H1 (cell line): Measurements from ENCODE around the gene IRF3. TPM values are rescaled to one million over a fixed set of nuclear protein-coding genes. Genes with fewer than 3 reads are reported as not detected.

Source experiments
- CTCF ChIA-PET: fragments of 300-600 bp; sonication (Branson Sonifier 250); formaldehyde crosslinking; loops from one replicate; lab custom pipeline; 2021; ENCODE audit not compliant: partially characterized antibody; lab: Charles Lee
- POLR2A ChIA-PET: fragments of 300-600 bp; sonication (Branson Sonifier 250); formaldehyde crosslinking; loops from one replicate; lab custom pipeline; 2021; ENCODE audit warnings: inconsistent platforms; ENCODE audit not compliant: partially characterized antibody; lab: Charles Lee
- DNase-seq, 2 experiments: peaks; one replicate each; pipeline versions ENCODE4 v3.0.0 to v3.0.0-alpha.2; 2010 to 2022; ENCODE audit warnings: low spot score in 2 of 2, low read depth in 1 of 2, mixed read lengths in 1 of 2
- FAIRE-seq: peaks from 2 replicates; lab custom pipeline; 2011; peaks lifted over from hg19 to GRCh38; lab: Jason Lieb, UNC
- H2AFZ ChIP-seq: 2 replicates; pipeline ENCODE4 v1.8.1; 2012; ENCODE audit warnings: low read length, inconsistent platforms
- H2AK5ac ChIP-seq: 2 replicates; pipeline ENCODE4 v1.6.1; 2013; ENCODE audit warnings: low read depth, low read length
- H2BK120ac ChIP-seq: replicated peaks from 2 replicates; pipeline ENCODE3; 2013; ENCODE audit warnings: low read depth, low read length, inconsistent platforms
- H2BK12ac ChIP-seq: 2 replicates; pipeline ENCODE4 v1.6.1; 2013; ENCODE audit warnings: low read depth, low read length
- H2BK15ac ChIP-seq: 2 replicates; pipeline ENCODE4 v1.6.1; 2013; ENCODE audit warnings: low read length
- H2BK20ac ChIP-seq: 2 replicates; pipeline ENCODE4 v1.6.1; 2013; ENCODE audit warnings: low read length
- H2BK5ac ChIP-seq: 2 replicates; pipeline ENCODE4 v1.6.1; 2013; ENCODE audit warnings: low read depth, low read length
- H3K14ac ChIP-seq: 2 replicates; pipeline ENCODE4 v1.6.1; 2013; ENCODE audit warnings: inconsistent platforms; ENCODE audit not compliant: insufficient read length
- H3K18ac ChIP-seq: 2 replicates; pipeline ENCODE4 v1.6.1; 2013; ENCODE audit warnings: low read length; ENCODE audit errors: extremely low read depth
- H3K23ac ChIP-seq: 2 replicates; pipeline ENCODE4 v1.6.1; 2013; ENCODE audit warnings: inconsistent platforms; ENCODE audit not compliant: insufficient read length
- H3K23me2 ChIP-seq: 2 replicates; pipeline ENCODE4 v1.6.1; 2013; ENCODE audit warnings: low read depth, low read length
- H3K27ac ChIP-seq: 2 replicates; pipeline ENCODE4 v1.6.1; 2011; ENCODE audit warnings: low read depth, low read length, inconsistent platforms
- H3K27me3 ChIP-seq, 4 experiments: replicated peaks in 1 of 4; 1 replicate in 1 of 4; 2 replicates in 3 of 4; pipeline versions ENCODE4 v1.6.1 to v1.8.1; 2011 to 2013; ENCODE audit warnings: low read length in 3 of 4, mild to moderate bottlenecking in 3 of 4, inconsistent platforms in 2 of 4, mixed read lengths in 2 of 4, moderate library complexity in 1 of 4; ENCODE audit not compliant: control insufficient read depth in 3 of 4, insufficient read depth in 3 of 4; ENCODE audit errors: extremely low read depth in 1 of 4
- H3K36me3 ChIP-seq, 4 experiments: 2 replicates each; pipeline versions ENCODE4 v1.6.1 to v1.8.1; 2011 to 2013; ENCODE audit warnings: mild to moderate bottlenecking in 4 of 4, low read length in 3 of 4, moderate library complexity in 2 of 4, control low read depth in 1 of 4, inconsistent platforms in 1 of 4; ENCODE audit not compliant: insufficient read depth in 4 of 4, control insufficient read depth in 2 of 4
- H3K4ac ChIP-seq: replicated peaks from 2 replicates; pipeline ENCODE3; 2013; ENCODE audit warnings: low read length, low read depth, mixed read lengths, inconsistent platforms; ENCODE audit not compliant: insufficient read length
- H3K4me1 ChIP-seq, 4 experiments: replicated peaks in 1 of 4; 1 replicate in 1 of 4; 2 replicates in 3 of 4; pipeline versions ENCODE4 v1.6.1 to v1.8.1; 2011 to 2013; ENCODE audit warnings: low read length in 3 of 4, inconsistent platforms in 2 of 4, mixed read lengths in 1 of 4; ENCODE audit not compliant: insufficient read depth in 4 of 4, control insufficient read depth in 3 of 4
- H3K4me2 ChIP-seq, 2 experiments: 2 replicates each; pipeline versions ENCODE4 v1.6.1 to v1.8.1; 2011 to 2013; ENCODE audit warnings: low read depth in 2 of 2, low read length in 2 of 2, control low read depth in 1 of 2, inconsistent platforms in 1 of 2, mild to moderate bottlenecking in 1 of 2; ENCODE audit not compliant: insufficient read depth in 1 of 2
- H3K4me3 ChIP-seq, 4 experiments: fragments of 200-600, 300-600 bp in 1 of 4; sonication (generic), shearing (Covaris generic), sonication (Bioruptor Twin) in 1 of 4; 2 replicates each; pipeline versions ENCODE4 v1.5.1 to v1.8.1; 2011 to 2016; ENCODE audit warnings: low read length in 4 of 4, low read depth in 3 of 4, control low read depth in 2 of 4, inconsistent platforms in 2 of 4, mild to moderate bottlenecking in 2 of 4, mixed read lengths in 1 of 4, moderate library complexity in 1 of 4; ENCODE audit not compliant: insufficient read depth in 2 of 4; ENCODE audit errors: extremely low read depth in 1 of 4
- H3K56ac ChIP-seq: replicated peaks from 2 replicates; pipeline ENCODE3; 2013; ENCODE audit warnings: low read depth, mild to moderate bottlenecking, mixed read lengths, low read length, inconsistent platforms; ENCODE audit not compliant: insufficient read length
- H3K79me1 ChIP-seq: 2 replicates; pipeline ENCODE4 v1.6.1; 2013; ENCODE audit warnings: low read depth, low read length, control low read depth
- H3K79me2 ChIP-seq, 2 experiments: 2 replicates each; pipeline versions ENCODE4 v1.6.1 to v1.8.1; 2012 to 2013; ENCODE audit warnings: low read length in 2 of 2, mild to moderate bottlenecking in 2 of 2, inconsistent platforms in 1 of 2; ENCODE audit not compliant: insufficient read depth in 2 of 2, control insufficient read depth in 1 of 2
- H3K9ac ChIP-seq, 4 experiments: replicated peaks in 1 of 4; 1 replicate in 1 of 4; 2 replicates in 3 of 4; pipeline versions ENCODE4 v1.6.1 to v1.8.1; 2011 to 2013; ENCODE audit warnings: low read depth in 3 of 4, low read length in 3 of 4, control low read depth in 2 of 4, mild to moderate bottlenecking in 2 of 4, moderate library complexity in 2 of 4, inconsistent platforms in 1 of 4; ENCODE audit errors: extremely low read depth in 1 of 4
- H3K9me3 ChIP-seq, 2 experiments: 2 replicates each; pipeline versions ENCODE4 v1.6.1 to v1.8.1; 2012 to 2013; ENCODE audit warnings: mild to moderate bottlenecking in 2 of 2, moderate library complexity in 2 of 2, control low read depth in 1 of 2, inconsistent platforms in 1 of 2, low read depth in 1 of 2, low read length in 1 of 2, mixed read lengths in 1 of 2; ENCODE audit not compliant: insufficient read depth in 2 of 2
- H4K20me1 ChIP-seq, 2 experiments: replicated peaks in 1 of 2; 2 replicates each; pipeline versions ENCODE3 to v1.8.1; 2011 to 2013; ENCODE audit warnings: inconsistent platforms in 2 of 2, low read length in 2 of 2, mild to moderate bottlenecking in 1 of 2; ENCODE audit not compliant: insufficient read depth in 2 of 2, control insufficient read depth in 1 of 2
- H4K5ac ChIP-seq: 2 replicates; pipeline ENCODE4 v1.6.1; 2013; ENCODE audit warnings: low read length, low read depth, mixed read lengths, inconsistent platforms; ENCODE audit not compliant: insufficient read length
- H4K8ac ChIP-seq: 2 replicates; pipeline ENCODE4 v1.8.0; 2013; ENCODE audit warnings: mild to moderate bottlenecking, moderate library complexity, low read length, inconsistent platforms; ENCODE audit not compliant: insufficient read depth; ENCODE audit errors: extremely low read depth
- H4K91ac ChIP-seq: replicated peaks from 2 replicates; pipeline ENCODE3; 2013; ENCODE audit warnings: low read length, mixed read lengths, inconsistent platforms; ENCODE audit not compliant: insufficient read length
- BRCA1 ChIP-seq: IDR thresholded peaks from 2 replicates; pipeline ENCODE4 v1.6.1; 2012; ENCODE audit warnings: low read depth, low read length, improper control_type of control experiment
- CHD1 ChIP-seq: IDR thresholded peaks from 2 replicates; pipeline ENCODE4 v1.6.1; 2012; ENCODE audit warnings: low read depth, low read length, improper control_type of control experiment
- CHD2 ChIP-seq: IDR thresholded peaks from 2 replicates; pipeline ENCODE4 v1.6.1; 2012; ENCODE audit warnings: low read length, improper control_type of control experiment
- EGR1 ChIP-seq: IDR thresholded peaks from 2 replicates; pipeline ENCODE4 v1.6.1; 2011; ENCODE audit warnings: low read depth, low read length, borderline replicate concordance
- GTF2F1 ChIP-seq: IDR thresholded peaks from 2 replicates; pipeline ENCODE4 v1.6.1; 2012; ENCODE audit warnings: low read depth, low read length, improper control_type of control experiment, borderline replicate concordance
- PHF8 ChIP-seq: fragments of 200-600 bp; sonication (generic); conservative IDR thresholded peaks from 2 replicates; pipeline ENCODE4 v1.7.1; 2012; ENCODE audit warnings: low read depth, mild to moderate bottlenecking, inconsistent platforms, low read length, moderate library complexity
- RAD21 ChIP-seq, 2 experiments: IDR thresholded peaks in 1 of 2; conservative IDR thresholded peaks in 1 of 2; 2 replicates each; pipeline ENCODE4 v1.6.1; 2011; ENCODE audit warnings: low read depth in 2 of 2, low read length in 2 of 2, improper control_type of control experiment in 1 of 2, inconsistent platforms in 1 of 2, mild to moderate bottlenecking in 1 of 2, moderate library complexity in 1 of 2
- RFX5 ChIP-seq: IDR thresholded peaks from 2 replicates; pipeline ENCODE4 v1.6.1; 2011; ENCODE audit warnings: low read depth, low read length, improper control_type of control experiment, borderline replicate concordance
- RXRA ChIP-seq: IDR thresholded peaks from 2 replicates; pipeline ENCODE4 v1.6.1; 2011; ENCODE audit warnings: low read depth, mild to moderate bottlenecking, low read length, moderate library complexity; ENCODE audit not compliant: insufficient read depth
- WGBS, 2 experiments: shearing (Covaris generic) in 1 of 2; methylation state at CpG; one replicate each; pipeline versions ENCODE4 v1.1.6 to v1.1.7; 2013 to 2015; ENCODE audit warnings: low lambda C conversion rate in 2 of 2, mixed read lengths in 2 of 2, inconsistent platforms in 1 of 2, low coverage in 1 of 2, missing lambda C conversion rate in 1 of 2; ENCODE audit not compliant: insufficient replicate concordance in 2 of 2, insufficient coverage in 1 of 2, insufficient read length in 1 of 2; ENCODE audit errors: extremely low coverage in 1 of 2, missing lambda C conversion rate in 1 of 2; 5-methylcytosine and 5-hydroxymethylcytosine counted together
- polyA plus RNA-seq, 7 experiments: library from polyadenylated mRNA; depleted of rRNA in 3 of 7; stranded (reverse) in 5 of 7; unstranded in 2 of 7; fragments of >200 nt in 5 of 7; fragments of 200-250 nt in 2 of 7; gene quantifications; 1 replicate in 5 of 7; 2 replicates in 1 of 7; 4 replicates in 1 of 7; pipeline versions ENCODE4 v1.2.1 to v1.2.3, GENCODE V29; 2011 to 2013; ENCODE audit warnings: missing spikeins in 2 of 7, mixed read lengths in 2 of 7
- total RNA-seq: library from RNA; stranded (reverse); fragmentation: NEBNext Ultra II Directional; extraction: Animal tissue kit (Norgen Biotek cat#: 25700); gene quantifications from 2 replicates; pipeline ENCODE4 v1.2.1, GENCODE V29; 2021
- TF ChIP-seq, protein P1 (sequence below): IDR thresholded peaks from 2 replicates; pipeline ENCODE4 v1.6.1; 2012; ENCODE audit warnings: low read length, inconsistent platforms
- TF ChIP-seq, protein P2 (sequence below): IDR thresholded peaks from 2 replicates; pipeline ENCODE4 v1.6.1; 2011; ENCODE audit warnings: low read length, improper control_type of control experiment

The IRF3 gene
- total and polyA plus RNA-seq, 2 of the 8 experiments (the other 6 are each of a cell fraction or from before 2014, with no cell fraction given) = 103 to 114 TPM

DNA sequence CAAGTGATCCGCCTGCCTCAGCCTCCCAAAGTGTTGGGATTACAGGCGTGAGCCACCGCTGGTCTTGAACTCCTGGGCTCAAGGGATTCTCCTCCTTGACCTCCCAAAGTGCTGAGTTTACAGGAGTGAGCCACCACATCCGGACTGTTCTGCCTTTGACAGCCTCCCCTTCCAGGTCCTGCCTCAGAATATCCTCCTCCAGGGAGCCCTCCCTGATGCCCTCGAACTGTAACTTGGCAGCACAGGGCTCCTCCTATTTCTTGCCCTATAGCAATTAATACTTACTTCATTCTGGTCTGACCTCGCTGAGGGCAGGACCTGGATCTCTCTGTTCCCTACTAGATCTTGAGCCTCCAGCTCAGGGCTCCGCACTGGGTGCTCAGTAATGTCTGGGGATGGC lies 31.2 kb upstream of the IRF3 start:
- Histone ChIP-seq H4K20me1 (peaks cover 0 to 1% of the 10 kb centered on the region in 2 experiments), H3K27ac (no peak overlapping the region), H2BK20ac (no peak overlapping the region), H3K14ac (no peak overlapping the region), H2BK5ac (no peak overlapping the region), H3K79me2 (peaks cover 0 to 7% of the 10 kb centered on the region in 2 experiments; a peak in 1 of 4 replicates), H4K91ac (no peak overlapping the region), H3K36me3 (peaks cover 9 to 22% (median 19%) of the 10 kb centered on the region in 4 experiments), H3K4me2 (no peak overlapping the region), H3K56ac (no peak overlapping the region), H2AFZ (no peak overlapping the region), H3K79me1 (no peaks in the 10 kb centered on the region), H2BK15ac (no peak overlapping the region), H3K18ac (no peak overlapping the region), H4K8ac (no peak overlapping the region; the same call in 1 of the 2 replicates), H3K27me3 (no peaks in the 10 kb centered on the region), H3K4ac (no peak overlapping the region), H3K4me3 (no peak overlapping the region), H3K9me3 (no peaks in the 10 kb centered on the region), H2AK5ac (no peak overlapping the region), H2BK120ac (no peak overlapping the region), H4K5ac (no peak overlapping the region), H3K23me2 (no peaks in the 10 kb centered on the region), H3K23ac (no peak overlapping the region), H2BK12ac (no peak overlapping the region), H3K4me1 (peaks cover 0 to 6% (median 2%) of the 10 kb centered on the region in 4 experiments; a peak in 3 of 7 replicates), H3K9ac (no peak overlapping the region)
- DNase-seq (no peak), FAIRE-seq (no peak)
- 97% methylated on average over 7 of the region's 7 CpGs; no CpG with 5 or more reads in 1 of the 2 experiments for WGBS, 2 experiments
- ChIA-PET CTCF (interaction anchor here (0.7 kb wide), 1 partner anchor 20 kb away, joined by 3 read pairs; the partner anchor contains the start of gene PRMT1), POLR2A (interaction anchor here (1.6 to 3.9 kb wide), 2 partner anchors 9 to 20 kb away, joined by 4 to 13 read pairs; partner anchors contain the start of gene ADM5)
- TF ChIP-seq GTF2F1 (no peak), RAD21 (IDR thresholded peaks at IDR 0.05 in 1 of 2, conservative IDR thresholded peaks at IDR 0.05 in 1 of 2; ENCODE audit: low read depth in 2 of 2, low read length in 2 of 2) (no peak), RXRA (no peak), PHF8 (no peak), CHD1 (no peak), BRCA1 (no peak), CHD2 (no peak), RFX5 (no peak), EGR1 (no peak)
- TF ChIP-seq, protein P1, sequence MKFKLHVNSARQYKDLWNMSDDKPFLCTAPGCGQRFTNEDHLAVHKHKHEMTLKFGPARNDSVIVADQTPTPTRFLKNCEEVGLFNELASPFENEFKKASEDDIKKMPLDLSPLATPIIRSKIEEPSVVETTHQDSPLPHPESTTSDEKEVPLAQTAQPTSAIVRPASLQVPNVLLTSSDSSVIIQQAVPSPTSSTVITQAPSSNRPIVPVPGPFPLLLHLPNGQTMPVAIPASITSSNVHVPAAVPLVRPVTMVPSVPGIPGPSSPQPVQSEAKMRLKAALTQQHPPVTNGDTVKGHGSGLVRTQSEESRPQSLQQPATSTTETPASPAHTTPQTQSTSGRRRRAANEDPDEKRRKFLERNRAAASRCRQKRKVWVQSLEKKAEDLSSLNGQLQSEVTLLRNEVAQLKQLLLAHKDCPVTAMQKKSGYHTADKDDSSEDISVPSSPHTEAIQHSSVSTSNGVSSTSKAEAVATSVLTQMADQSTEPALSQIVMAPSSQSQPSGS = no peak
- TF ChIP-seq, protein P2, sequence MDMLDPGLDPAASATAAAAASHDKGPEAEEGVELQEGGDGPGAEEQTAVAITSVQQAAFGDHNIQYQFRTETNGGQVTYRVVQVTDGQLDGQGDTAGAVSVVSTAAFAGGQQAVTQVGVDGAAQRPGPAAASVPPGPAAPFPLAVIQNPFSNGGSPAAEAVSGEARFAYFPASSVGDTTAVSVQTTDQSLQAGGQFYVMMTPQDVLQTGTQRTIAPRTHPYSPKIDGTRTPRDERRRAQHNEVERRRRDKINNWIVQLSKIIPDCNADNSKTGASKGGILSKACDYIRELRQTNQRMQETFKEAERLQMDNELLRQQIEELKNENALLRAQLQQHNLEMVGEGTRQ = no peak
